GM12873 (cell line): ENCODE results near the gene PLPPR3.

Experiments
- CTCF ChIP-seq: IDR thresholded peaks from 2 replicates; pipeline ENCODE4 v1.5.1; 2012; ENCODE audit warnings: low read depth, mild to moderate bottlenecking, moderate library complexity, low read length, control low read depth; ENCODE audit not compliant: insufficient read depth; ENCODE audit errors: missing control alignments

Gene PLPPR3

GRCh38 chr19:852136-853013 lies 30.6 kb upstream of the PLPPR3 start, which contains the start of gene ELANE:
Gene ELANE (plus strand): TSS chr19:852303. CDS start chr19:852329, 26 bp downstream.
- TF ChIP-seq CTCF: no peak

- no peak for TF ChIP-seq CTCF
These were observed 29.2 kb upstream of the PLPPR3 start for GRCh38 chr19:850979-851335.

- TF ChIP-seq CTCF: no peak
These were observed 28.6 kb upstream of the PLPPR3 start for GRCh38 chr19:850221-850978.

- TF ChIP-seq CTCF: no peak
These were observed 26.7 kb upstream of the PLPPR3 start for GRCh38 chr19:848386-848921.

- no peak for TF ChIP-seq CTCF
These were observed 24.2 kb upstream of the PLPPR3 start for GRCh38 chr19:845707-846521.

GRCh38 chr19:844546-844971 lies 22.8 kb upstream of the PLPPR3 start:
- TF ChIP-seq CTCF: no peak
